Measurements from ENCODE around the gene ZFAND2B. TPM values are rescaled to one million over a fixed set of nuclear protein-coding genes. Genes with fewer than 3 reads are reported as not detected.
"Not testable (repeated sequence)": the region's sequence is repeated elsewhere in the genome, so short reads cannot be mapped to it uniquely, and the experiment has no call there.

ZFAND2B gene
- total RNA-seq, 2 experiments from 2014 or later = 31.9 to 34.4 TPM

DNA sequence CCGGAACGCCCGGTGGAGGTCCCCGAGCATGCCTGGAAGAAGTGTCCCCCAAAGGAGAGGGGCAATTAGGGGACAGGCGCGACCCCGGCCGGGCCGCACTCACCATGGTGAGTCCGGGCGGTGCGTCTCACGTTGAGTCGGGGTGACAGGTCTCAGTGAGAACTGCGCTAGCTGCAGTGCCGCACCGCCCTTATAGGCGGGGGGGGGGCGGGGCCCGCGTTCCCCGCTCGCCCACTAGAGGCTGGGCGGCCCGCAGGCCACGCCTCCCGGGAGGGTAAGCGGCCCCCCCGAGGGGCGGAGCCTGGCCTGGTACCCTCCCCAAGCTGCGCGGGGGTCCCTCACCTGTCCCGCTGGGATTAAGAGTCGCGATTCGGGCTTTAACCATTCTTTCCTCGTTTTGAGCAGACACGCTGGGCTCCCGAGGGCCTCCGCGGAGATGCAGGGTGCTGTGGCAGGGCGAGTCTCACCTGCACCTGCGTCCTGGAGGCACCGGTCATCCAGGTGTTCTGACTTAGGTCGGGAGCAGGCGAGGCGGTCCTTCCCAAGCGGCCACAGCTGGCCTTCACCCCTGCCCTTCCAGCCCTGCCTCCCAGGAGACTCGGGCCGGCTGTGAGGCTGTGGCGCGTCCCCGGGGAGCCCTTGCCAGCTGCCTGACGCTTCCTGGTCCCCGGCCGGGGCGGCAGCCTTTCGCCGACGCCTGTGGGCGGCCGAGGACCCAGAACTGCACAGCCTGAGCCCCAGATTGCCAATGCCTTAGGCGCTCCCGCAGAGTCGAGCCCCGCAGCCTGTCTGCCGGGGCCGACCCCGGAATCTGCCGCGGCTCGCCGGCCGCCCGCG is 47.4 kb downstream of the ZFAND2B start, which contains the start of gene TUBA4A:
TUBA4A (minus strand) TSS at position 166 of the 837 bp plus-strand sequence; CDS start at position 106, 60 bp downstream.
- ChIA-PET POLR2A (interaction anchor here (0.8 to 4.7 kb wide), 15 partner anchors 8 to 356 kb away, joined by 3 to 85 read pairs (median 6); partner anchors contain the start of genes ABCB6, ANKZF1, ATG9A and CNPPD1), CTCF (interaction anchor here (0.9 to 8.2 kb wide), 9 partner anchors 9 to 94 kb away, joined by 3 to 95 read pairs (median 6); partner anchors contain the start of genes ANKZF1, ATG9A, DNAJB2 and GLB1L)
- Mint-ChIP-seq H3K9me3 (no peaks in the 10 kb centered on the region), H3K4me1 (ENCODE audit: low read depth) (peaks cover 49% of the 10 kb centered on the region), H3K36me3 (peaks cover 38% of the 10 kb centered on the region), H3K27ac (peak within 1 kb of the TSS; percentile 97), H3K27me3 (no peaks in the 10 kb centered on the region), H3K4me3 (peak within 1 kb of the TSS; percentile 86)
- peak; percentile 92 for DNase-seq
- intact Hi-C loops (cut with micrococcal nuclease) = loop anchor here (1.0 to 10.0 kb wide), 10 partner anchors 9 to 599 kb away; partner anchors contain the start of genes ABCB6, ANKZF1, ATG9A and BCS1L

DNA sequence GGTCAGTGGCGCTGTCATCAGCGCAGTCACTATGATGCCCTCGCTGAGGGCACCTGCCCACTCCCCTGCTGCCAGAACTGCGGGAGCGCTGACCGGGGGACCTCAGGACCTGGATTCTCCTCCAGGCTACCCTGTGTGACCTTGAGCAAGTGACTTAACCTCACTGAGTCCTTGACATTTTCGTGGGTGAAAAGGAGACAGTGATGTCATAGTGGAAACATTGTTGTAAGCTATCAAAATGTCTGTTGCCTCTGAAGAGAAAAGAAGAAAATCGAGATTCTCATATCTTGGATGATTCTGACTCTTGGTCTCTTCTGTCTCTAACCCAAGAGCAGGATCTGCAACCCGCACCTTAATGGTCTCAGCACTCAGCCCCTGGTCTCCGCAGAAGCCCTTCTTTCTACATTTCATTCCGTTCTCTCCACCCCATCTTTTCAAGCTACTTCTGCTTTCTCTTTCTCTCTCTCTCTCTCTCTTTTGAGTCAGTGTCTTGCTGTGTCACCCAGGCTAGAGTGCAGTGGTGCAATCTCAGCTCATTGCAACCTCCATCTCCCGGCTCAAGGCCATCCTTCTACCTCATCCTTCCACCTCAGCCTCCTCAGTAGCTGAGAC is 48.1 kb downstream of the ZFAND2B start:
- peak; percentile 68 for DNase-seq
- CTCF ChIA-PET = interaction anchor here (0.8 to 8.2 kb wide), 10 partner anchors 9 to 95 kb away, joined by 3 to 95 read pairs (median 5); partner anchors contain the start of genes ANKZF1, ATG9A, DNAJB2 and GLB1L
- H3K9me3 Mint-ChIP-seq = no peaks in the 10 kb centered on the region
- POLR2A ChIA-PET = interaction anchor here (0.8 to 4.7 kb wide), 13 partner anchors 9 to 358 kb away, joined by 3 to 85 read pairs (median 5); partner anchors contain the start of genes ABCB6, ANKZF1, ATG9A and CNPPD1
- intact Hi-C loops (cut with micrococcal nuclease) = loop anchor here (1.0 to 10.0 kb wide), 5 partner anchors 25 to 600 kb away; partner anchors contain the start of genes ANKZF1, ATG9A, BCS1L and RETREG2
- peak overlapping the region; percentile 97 for H3K27ac Mint-ChIP-seq
- no peaks in the 10 kb centered on the region for H3K27me3 Mint-ChIP-seq
- H3K4me3 Mint-ChIP-seq = peak overlapping the region; percentile 86
- peaks cover 42% of the 10 kb centered on the region for H3K4me1 Mint-ChIP-seq (ENCODE audit: low read depth)
- H3K36me3 Mint-ChIP-seq = peaks cover 32% of the 10 kb centered on the region

DNA sequence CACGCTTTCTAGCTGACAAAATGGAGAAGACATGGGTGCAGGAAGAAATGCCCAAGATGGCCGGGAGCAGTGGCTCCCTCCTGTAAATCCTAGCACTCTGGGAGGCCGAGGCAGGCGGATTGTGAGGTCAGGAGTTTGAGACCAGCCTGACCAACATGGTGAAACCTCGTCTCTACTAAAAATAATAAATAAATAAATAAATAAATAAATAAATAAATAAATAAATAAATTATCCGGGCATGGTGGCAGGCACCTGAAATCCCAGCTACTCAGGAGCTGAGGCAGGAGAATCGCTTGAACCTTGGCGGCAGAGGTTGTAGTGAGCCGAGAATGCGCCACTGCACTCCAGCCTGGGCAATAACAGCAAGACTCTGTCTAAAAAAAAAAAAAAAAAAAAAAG is 52.4 kb downstream of the ZFAND2B start:
- intact Hi-C loops (cut with micrococcal nuclease) = loop anchor here (10.0 kb wide), 1 partner anchor 604 kb away; the partner anchor contains the start of genes BCS1L and ZNF142
- POLR2A ChIA-PET = interaction anchor here (1.1 kb wide), 1 partner anchor 14 kb away, joined by 3 read pairs; the partner anchor contains the start of genes GLB1L and STK16
- not testable (repeated sequence) for H3K9me3 Mint-ChIP-seq, DNase-seq, H3K27me3 Mint-ChIP-seq, H3K4me3 Mint-ChIP-seq, H3K36me3 Mint-ChIP-seq, H3K27ac Mint-ChIP-seq
- H3K4me1 Mint-ChIP-seq (ENCODE audit: low read depth) = peaks cover 13% of the 10 kb centered on the region
- CTCF ChIA-PET = interaction anchor here (1.0 to 8.2 kb wide), 3 partner anchors 20 to 36 kb away, joined by 3 to 95 read pairs (median 14); partner anchors contain the start of gene DNAJB2

Other genes starting within 250 kb of the ZFAND2B start
- gene CDK5R2, start 247.1 kb upstream of the ZFAND2B start, total RNA-seq = not detected
- gene FEV, start 221.6 kb upstream of the ZFAND2B start, total RNA-seq = not detected
- gene CRYBA2, start 213.4 kb upstream of the ZFAND2B start, total RNA-seq = not detected
- not detected for gene CFAP65, start 165.3 kb upstream of the ZFAND2B start, total RNA-seq
- gene IHH, start 145.9 kb upstream of the ZFAND2B start, total RNA-seq = under 1 TPM in 1 of 2 experiments, not detected in 1; 0.10 TPM
- gene NHEJ1, start 46.0 kb upstream of the ZFAND2B start, total RNA-seq = 10 to 100 TPM; 17.7 to 18.6 TPM
- 1 to 10 TPM; 1.1 to 2.3 TPM for gene SLC23A3, start 36.8 kb upstream of the ZFAND2B start, total RNA-seq
- gene CNPPD1, start 29.9 kb upstream of the ZFAND2B start, total RNA-seq = 10 to 100 TPM; 42.0 to 43.4 TPM
- gene RETREG2, start 28.5 kb upstream of the ZFAND2B start, total RNA-seq = 10 to 100 TPM; 60.3 to 67.9 TPM
- gene ABCB6, start 12.2 kb downstream of the ZFAND2B start, total RNA-seq = 10 to 100 TPM; 11.5 to 11.7 TPM
- gene ATG9A, start 22.9 kb downstream of the ZFAND2B start, total RNA-seq = 10 to 100 TPM; 34.7 to 39.5 TPM
- 10 to 100 TPM; 97.0 to 97.5 TPM for gene ANKZF1, start 23.0 kb downstream of the ZFAND2B start, total RNA-seq
- 1 to 10 TPM; 4.8 to 4.9 TPM for gene GLB1L, start 38.7 kb downstream of the ZFAND2B start, total RNA-seq
- 10 to 100 TPM; 37.1 to 37.8 TPM for gene STK16, start 38.7 kb downstream of the ZFAND2B start, total RNA-seq
- gene TUBA4B, start 46.5 kb downstream of the ZFAND2B start, total RNA-seq = not detected
- gene TUBA4A, start 47.1 kb downstream of the ZFAND2B start, total RNA-seq = 100 to 1,000 TPM; 219 to 229 TPM
- gene DNAJB2, start 72.6 kb downstream of the ZFAND2B start, total RNA-seq = 10 to 100 TPM; 37.3 to 39.1 TPM
- under 1 TPM in 1 of 2 experiments, not detected in 1; 0.24 TPM for gene PTPRN, start 102.6 kb downstream of the ZFAND2B start, total RNA-seq
- gene RESP18, start 126.0 kb downstream of the ZFAND2B start, total RNA-seq = not detected
- 10 to 100 TPM; 71.6 to 74.2 TPM for gene DNPEP, start 181.1 kb downstream of the ZFAND2B start, total RNA-seq
- gene DES, start 211.6 kb downstream of the ZFAND2B start, total RNA-seq = not detected
- 1 to 10 TPM; 1.1 to 1.7 TPM for gene SPEG, start 228.1 kb downstream of the ZFAND2B start, total RNA-seq

Measured in activated CD4-positive, alpha-beta memory T cell treated with anti-CD3 and anti-CD28 coated beads for 36 hours (primary cell).